GM23248 (cell line): ENCODE measurements around the gene ADK. TPM values are rescaled to one million over a fixed set of nuclear protein-coding genes. Genes with fewer than 3 reads are reported as not detected.

Experiments
- DNase-seq: peaks from one replicate; pipeline ENCODE4 v3.0.0-alpha.2; 2015
- H2AFZ ChIP-seq: fragments of 200-600 bp; sonication (generic); 2 replicates; pipeline ENCODE4 v1.6.1; 2016; ENCODE audit warnings: antibody characterized with exemption
- H3F3A ChIP-seq: fragments of 200-600 bp; sonication (generic); 2 replicates; pipeline ENCODE4 v1.6.1; 2016; ENCODE audit warnings: mild to moderate bottlenecking, antibody characterized with exemption, mixed run types; ENCODE audit not compliant: insufficient read depth
- H3K27ac ChIP-seq: fragments of 200-600 bp; sonication (generic); 2 replicates; pipeline ENCODE4 v1.5.1; 2016; ENCODE audit warnings: mild to moderate bottlenecking
- H3K27me3 ChIP-seq: fragments of 200-600 bp; sonication (generic); replicated peaks from 2 replicates; pipeline ENCODE4 v1.6.1; 2016; ENCODE audit warnings: mild to moderate bottlenecking; ENCODE audit not compliant: insufficient read depth
- H3K36me3 ChIP-seq: fragments of 200-600 bp; sonication (generic); 2 replicates; pipeline ENCODE4 v1.6.1; 2016; ENCODE audit warnings: low read depth, mild to moderate bottlenecking
- H3K4me1 ChIP-seq: fragments of 200-600 bp; sonication (generic); 2 replicates; pipeline ENCODE4 v1.6.1; 2016; ENCODE audit warnings: mild to moderate bottlenecking; ENCODE audit not compliant: insufficient read depth
- H3K4me2 ChIP-seq: fragments of 200-600 bp; sonication (generic); one replicate; pipeline ENCODE4 v1.6.1; 2016; ENCODE audit warnings: mild to moderate bottlenecking; ENCODE audit not compliant: unreplicated experiment
- H3K4me3 ChIP-seq: fragments of 200-600 bp; sonication (generic); 2 replicates; pipeline ENCODE4 v1.5.1; 2016; ENCODE audit warnings: mild to moderate bottlenecking
- H3K79me2 ChIP-seq: fragments of 200-600 bp; sonication (generic); 2 replicates; pipeline ENCODE4 v1.6.1; 2016; ENCODE audit warnings: mild to moderate bottlenecking; ENCODE audit not compliant: insufficient read depth
- H3K9ac ChIP-seq: fragments of 200-600 bp; sonication (generic); 2 replicates; pipeline ENCODE4 v1.6.1; 2016; ENCODE audit warnings: mild to moderate bottlenecking
- H3K9me2 ChIP-seq: fragments of 200-600 bp; sonication (generic); 2 replicates; pipeline ENCODE4 v1.6.1; 2016; ENCODE audit warnings: mixed run types, mild to moderate bottlenecking, moderate library complexity; ENCODE audit not compliant: insufficient read depth
- H3K9me3 ChIP-seq: fragments of 200-600 bp; sonication (generic); one replicate; pipeline ENCODE4 v1.6.1; 2017; ENCODE audit warnings: low read depth
- H4K20me1 ChIP-seq: fragments of 200-600 bp; sonication (generic); 2 replicates; pipeline ENCODE4 v1.6.0; 2016; ENCODE audit not compliant: insufficient read depth
- EZH2 ChIP-seq: fragments of 200-600 bp; sonication (generic); IDR thresholded peaks from 2 replicates; pipeline ENCODE4 v1.6.1; 2018; ENCODE audit warnings: antibody characterized with exemption, mild to moderate bottlenecking; ENCODE audit not compliant: insufficient read depth, poor library complexity, severe bottlenecking
- EZH2phosphoT487 ChIP-seq: fragments of 200-600 bp; sonication (generic); IDR thresholded peaks from 2 replicates; pipeline ENCODE4 v1.6.1; 2018; ENCODE audit warnings: antibody characterized with exemption, moderate library complexity, mild to moderate bottlenecking, low read depth; ENCODE audit not compliant: insufficient read depth
- WGBS, 2 experiments: methylation state at CpG; one replicate each; pipeline ENCODE4 v1.1.6; 2015 to 2017; ENCODE audit warnings: low lambda C conversion rate in 2 of 2, low coverage in 1 of 2; ENCODE audit errors: missing lambda C conversion rate in 2 of 2; 5-methylcytosine and 5-hydroxymethylcytosine counted together
- in situ Hi-C: fragments of 300-500 bp; cut with MboI; formaldehyde crosslinking; loops from 2 replicates; pipeline ENCODE4 v1.15.0; 2020
- polyA plus RNA-seq: library from polyadenylated mRNA; unstranded; fragments of >200 nt; fragmentation: Nextera tagmentation; extraction: Ambion mirVana; gene quantifications from 2 replicates; pipeline ENCODE4 v1.2.1, GENCODE V29; 2016
- total RNA-seq: library from RNA; depleted of rRNA; stranded (reverse); fragments of >200 nt; shearing (Covaris generic); gene quantifications from 2 replicates; pipeline ENCODE4 v1.2.3, GENCODE V29; 2014

Gene ADK
- total and polyA plus RNA-seq, 2 experiments from 2014 or later, result 43.7 to 75.1 TPM

DNA sequence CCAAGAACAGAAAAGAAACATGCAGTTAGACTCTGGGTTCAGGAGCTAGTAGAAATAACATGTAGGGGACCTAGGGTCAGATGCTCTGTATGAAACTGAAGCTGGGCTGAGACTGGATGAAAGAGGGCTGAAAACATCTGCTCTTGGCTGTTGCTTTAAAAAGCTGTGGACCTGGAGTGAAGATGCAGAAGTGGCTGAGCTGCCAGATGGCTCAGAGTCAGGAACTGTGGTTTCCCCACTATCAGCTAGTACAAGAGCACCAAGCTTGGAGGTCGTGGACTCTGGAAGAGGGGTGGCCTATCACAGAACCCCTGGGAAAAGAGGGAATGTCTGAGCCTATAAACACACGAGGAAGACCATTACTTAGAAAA lies 5.9 kb downstream of the ADK start:
- no peaks in the 10 kb centered on the region for H3F3A ChIP-seq
- no peaks in the 10 kb centered on the region for H3K36me3 ChIP-seq
- no peak overlapping the region for H3K4me2 ChIP-seq
- no peaks in the 10 kb centered on the region for H3K27me3 ChIP-seq
- H3K9me2 ChIP-seq, result no peaks in the 10 kb centered on the region
- 0 out of 2 replicates have a peak, but pooled peaks cover 17% of the 10 kb centered on the region for H3K79me2 ChIP-seq
- no peak overlapping the region for H3K4me3 ChIP-seq
- 68 to 73% methylated on average over 2 of the region's 2 CpGs for WGBS, 2 experiments
- no peaks in the 10 kb centered on the region for H3K9me3 ChIP-seq
- TF ChIP-seq EZH2 (no peak), EZH2phosphoT487 (no peak)
- DNase-seq, result no peak
- H2AFZ ChIP-seq, result no peak overlapping the region
- in situ Hi-C loops, result no loop called here
- H3K4me1 ChIP-seq, result peaks cover 16% of the 10 kb centered on the region; the same call in 1 of the 2 replicates
- H3K9ac ChIP-seq, result no peak overlapping the region
- H3K27ac ChIP-seq, result no peak overlapping the region
- H4K20me1 ChIP-seq, result no peaks in the 10 kb centered on the region

DNA sequence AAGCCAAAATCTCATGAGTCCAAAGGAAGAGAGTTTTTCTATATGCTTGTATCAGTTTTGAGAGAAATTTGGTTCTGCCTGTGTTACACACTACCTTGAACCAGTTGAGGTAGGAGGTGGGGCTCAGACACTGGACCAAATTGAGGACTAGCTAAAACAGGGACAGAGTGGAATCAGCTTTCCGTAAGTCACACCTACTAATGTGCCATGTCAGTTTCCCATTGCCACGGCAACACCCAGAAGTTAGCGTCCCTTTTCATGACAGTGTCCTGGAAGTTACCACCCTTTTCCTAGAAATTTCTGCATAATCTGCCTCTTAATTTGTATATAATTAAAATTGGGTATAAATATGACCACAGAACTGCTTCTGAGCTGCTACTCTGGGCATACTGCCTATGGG lies 9.0 kb downstream of the ADK start:
- no peaks in the 10 kb centered on the region for H3K9me3 ChIP-seq
- no peaks in the 10 kb centered on the region for H3K9me2 ChIP-seq
- H3K4me1 ChIP-seq, result no peaks in the 10 kb centered on the region
- H2AFZ ChIP-seq, result no peak overlapping the region
- DNase-seq, result no peak
- no peaks in the 10 kb centered on the region for H3K27me3 ChIP-seq
- no peak overlapping the region for H3K9ac ChIP-seq
- H3F3A ChIP-seq, result no peaks in the 10 kb centered on the region
- H3K27ac ChIP-seq, result no peak overlapping the region
- H4K20me1 ChIP-seq, result no peaks in the 10 kb centered on the region
- no peak overlapping the region for H3K4me3 ChIP-seq
- H3K36me3 ChIP-seq, result no peaks in the 10 kb centered on the region
- in situ Hi-C loops, result no loop called here
- TF ChIP-seq EZH2 (no peak), EZH2phosphoT487 (no peak)
- H3K4me2 ChIP-seq, result no peak overlapping the region
- 97 to 99% methylated on average over 3 of the region's 3 CpGs for WGBS, 2 experiments
- H3K79me2 ChIP-seq, result 0 out of 2 replicates have a peak, but pooled peaks cover 2% of the 10 kb centered on the region

DNA sequence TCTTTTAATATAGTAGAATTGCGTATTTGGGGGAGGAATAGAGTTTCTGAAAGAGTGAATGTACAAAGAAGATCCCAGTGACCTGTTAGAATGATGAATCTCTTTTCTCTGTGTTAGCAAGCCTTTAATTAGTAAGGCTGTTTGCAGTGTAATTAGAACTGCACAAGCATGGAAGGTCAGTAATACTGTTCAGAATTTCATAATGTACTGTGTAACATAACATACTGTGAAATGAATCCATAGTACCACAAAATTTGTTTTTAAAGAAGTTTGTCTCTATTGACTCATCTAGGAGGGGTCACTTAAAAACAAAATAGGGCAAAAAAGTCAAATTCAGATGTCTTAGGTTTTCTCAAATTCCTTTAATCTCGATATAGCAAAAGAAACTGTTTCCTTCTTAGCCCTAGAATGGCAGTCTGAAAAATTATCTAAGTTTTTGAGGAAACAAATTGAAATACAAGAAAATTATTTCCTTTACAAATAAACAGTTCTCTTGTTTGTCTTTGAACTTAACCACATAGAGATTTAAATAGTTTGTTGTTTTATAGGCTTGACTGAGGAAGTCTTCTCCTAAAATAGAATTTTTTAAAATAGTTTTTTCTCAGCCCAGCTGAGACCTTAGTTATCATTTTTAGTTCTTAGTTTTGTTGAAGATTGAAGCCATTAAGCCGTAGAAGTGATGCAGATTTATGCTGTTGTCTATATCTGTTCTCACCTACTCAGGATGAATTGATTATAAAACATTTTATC lies 12.5 kb downstream of the ADK start:
- Histone ChIP-seq H3K27me3 (no peaks in the 10 kb centered on the region), H3F3A (no peaks in the 10 kb centered on the region), H4K20me1 (no peaks in the 10 kb centered on the region), H3K4me1 (peaks cover 7% of the 10 kb centered on the region; the same call in 1 of the 2 replicates), H3K9me2 (no peaks in the 10 kb centered on the region), H3K9ac (no peak overlapping the region), H3K27ac (no peak overlapping the region), H3K4me2 (no peak overlapping the region), H3K4me3 (no peak overlapping the region), H2AFZ (no peak overlapping the region), H3K36me3 (no peaks in the 10 kb centered on the region), H3K9me3 (no peaks in the 10 kb centered on the region), H3K79me2 (no peaks in the 10 kb centered on the region; the same call in 1 of the 2 replicates)
- 93 to 96% methylated on average over 3 of the region's 3 CpGs for WGBS, 2 experiments
- TF ChIP-seq EZH2, result no peak
- TF ChIP-seq EZH2phosphoT487, result no peak
- in situ Hi-C loops, result no loop called here
- DNase-seq, result no peak

DNA sequence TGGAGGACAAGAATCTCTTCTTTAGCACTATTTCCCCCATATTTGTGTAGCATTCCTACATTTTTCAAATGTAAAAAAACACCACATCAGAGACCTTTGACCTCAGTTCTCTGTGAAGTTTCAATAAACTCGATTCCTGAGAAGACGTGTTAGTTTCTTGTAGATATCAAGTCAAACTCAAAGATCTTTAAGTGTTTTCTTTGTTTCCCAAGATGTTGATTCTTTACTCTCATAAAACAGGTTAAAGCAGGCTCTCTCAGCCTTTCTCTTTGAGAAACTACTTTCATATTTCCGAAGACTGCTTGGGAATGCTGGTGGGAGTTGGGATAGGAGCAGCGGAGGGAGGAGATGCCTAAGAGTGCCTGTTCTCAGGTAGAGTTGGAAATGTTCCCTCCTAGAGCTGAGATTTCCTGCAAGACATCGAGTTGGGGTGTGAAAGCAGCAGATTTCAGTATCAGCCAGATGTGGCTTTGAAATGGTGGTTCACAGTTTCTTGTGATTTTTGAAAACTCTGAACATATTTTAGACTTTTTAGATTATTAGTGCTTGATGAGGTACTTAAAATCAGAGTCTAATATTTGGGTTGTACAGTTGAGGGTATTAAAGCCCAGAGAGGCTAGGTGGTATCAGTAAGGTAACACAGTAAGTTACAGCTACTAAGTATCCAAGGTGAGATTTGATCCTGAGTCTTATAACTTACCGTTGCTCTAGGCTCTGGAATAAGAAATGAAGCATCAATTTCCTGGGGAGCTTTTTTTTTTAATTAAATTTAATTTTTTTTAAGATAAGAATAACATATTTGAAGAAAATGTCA lies 13.9 kb downstream of the ADK start:
- 69 to 73% methylated on average over 6 of the region's 6 CpGs for WGBS, 2 experiments
- DNase-seq, result no peak
- TF ChIP-seq EZH2, result no peak
- no peak for TF ChIP-seq EZH2phosphoT487
- Histone ChIP-seq H4K20me1 (no peaks in the 10 kb centered on the region), H3K79me2 (no peaks in the 10 kb centered on the region; the same call in 1 of the 2 replicates), H3K9ac (no peak overlapping the region), H3K9me3 (no peaks in the 10 kb centered on the region), H3K27ac (no peak overlapping the region), H3K9me2 (no peaks in the 10 kb centered on the region), H3K4me3 (no peak overlapping the region), H3K27me3 (no peaks in the 10 kb centered on the region), H3K4me2 (no peak overlapping the region), H3K36me3 (no peaks in the 10 kb centered on the region), H3F3A (no peaks in the 10 kb centered on the region), H3K4me1 (peaks cover 7% of the 10 kb centered on the region; the same call in 1 of the 2 replicates), H2AFZ (no peak overlapping the region)
- in situ Hi-C loops, result no loop called here
